K562 (cell line): Measurements from ENCODE around the gene SLC25A48. TPM values are rescaled to one million over a fixed set of nuclear protein-coding genes. Genes with fewer than 3 reads are reported as not detected.

Experiments used
- ATAC-seq: fragments of 200-7000 bp; cut with Tn5 transposase; 3 replicates; pipeline ENCODE4 v1.9.1; 2020; ENCODE audit warnings: moderate library complexity
- BruUV-seq: library from RNA; stranded (reverse); fragments of 400-500 nt; replicated peaks from 2 replicates; lab custom pipeline; 2021; lab: Mats Ljungman, UMichigan
- CTCF ChIA-PET: fragments of 300-600 bp; formaldehyde crosslinking; extraction: SDS; loops from one replicate; lab custom pipeline; 2021; ENCODE audit warnings: low intra/inter-chr PET ratio; lab: Yijun Ruan, JAX
- POLR2A ChIA-PET: fragments of 300-600, 350-650 bp; sonication (Branson Sonifier 250); formaldehyde crosslinking; extraction: SDS; loops from one replicate; lab custom pipeline; 2021; ENCODE audit warnings: antibody characterized with exemption, inconsistent platforms; lab: Yijun Ruan, JAX
- DNase-seq, 4 experiments: peaks; one replicate each; pipeline versions ENCODE4 v3.0.0 to v3.0.0-alpha.2; 2011 to 2018; ENCODE audit warnings: low spot score in 3 of 4, mixed read lengths in 3 of 4; ENCODE audit errors: extremely low read depth in 1 of 4
- FAIRE-seq: peaks from 2 replicates; lab custom pipeline; 2011; peaks lifted over from hg19 to GRCh38; lab: Jason Lieb, UNC
- H2AFZ ChIP-seq: 2 replicates; pipeline ENCODE4 v1.6.0; 2011; ENCODE audit warnings: low read depth, low read length, control low read depth, inconsistent platforms
- H3K27ac ChIP-seq: fragments of 200-600 bp; 3 replicates; pipeline ENCODE4 v1.8.0; 2011; ENCODE audit warnings: low read depth, mild to moderate bottlenecking, control low read depth, inconsistent platforms, low read length, moderate library complexity, mixed read lengths; ENCODE audit errors: extremely low read depth
- H3K27me3 ChIP-seq, 2 experiments: fragments of 300-600 bp in 1 of 2; 2 replicates in 1 of 2; 3 replicates in 1 of 2; pipeline versions ENCODE4 v1.6.0 to v1.8.0; 2011; ENCODE audit warnings: inconsistent platforms in 2 of 2, low read length in 2 of 2, mild to moderate bottlenecking in 1 of 2, mixed read lengths in 1 of 2, moderate library complexity in 1 of 2; ENCODE audit not compliant: control insufficient read depth in 2 of 2, insufficient read depth in 2 of 2
- H3K36me3 ChIP-seq: fragments of 300-600 bp; 3 replicates; pipeline ENCODE4 v1.8.0; 2011; ENCODE audit warnings: mild to moderate bottlenecking, low read length, inconsistent platforms; ENCODE audit not compliant: control insufficient read depth, insufficient read depth
- H3K4me1 ChIP-seq, 2 experiments: fragments of 200-600 bp in 1 of 2; replicated peaks in 1 of 2; 2 replicates in 1 of 2; 3 replicates in 1 of 2; pipeline versions ENCODE4 v1.5.1 to v1.8.0; 2011; ENCODE audit warnings: inconsistent platforms in 2 of 2, low read length in 2 of 2, mild to moderate bottlenecking in 1 of 2, mixed read lengths in 1 of 2, moderate library complexity in 1 of 2; ENCODE audit not compliant: control insufficient read depth in 2 of 2, insufficient read depth in 2 of 2
- H3K4me2 ChIP-seq: 2 replicates; pipeline ENCODE4 v1.6.1; 2011; ENCODE audit warnings: low read length, control low read depth, inconsistent platforms, mixed read lengths; ENCODE audit not compliant: insufficient read depth
- H3K4me3 ChIP-seq: fragments of 200-600 bp; sonication (generic), shearing (Covaris generic); 2 replicates; pipeline ENCODE4 v1.5.1; 2016; ENCODE audit warnings: control low read depth, inconsistent platforms
- H3K79me2 ChIP-seq: fragments of 200-600 bp; 3 replicates; pipeline ENCODE4 v1.8.0; 2011; ENCODE audit warnings: low read length, inconsistent platforms; ENCODE audit not compliant: control insufficient read depth, insufficient read depth
- H3K9ac ChIP-seq, 2 experiments: 2 replicates each; pipeline versions ENCODE4 v1.6.0 to v1.6.1; 2011; ENCODE audit warnings: low read depth in 2 of 2, low read length in 2 of 2, control low read depth in 1 of 2, inconsistent platforms in 1 of 2, mild to moderate bottlenecking in 1 of 2, mixed read lengths in 1 of 2; ENCODE audit not compliant: insufficient read depth in 1 of 2
- H3K9me1 ChIP-seq: one replicate; pipeline ENCODE4 v1.6.0; 2011; ENCODE audit warnings: inconsistent platforms, mild to moderate bottlenecking, low read length, moderate library complexity; ENCODE audit not compliant: control insufficient read depth, insufficient read depth
- H3K9me3 ChIP-seq: replicated peaks from 2 replicates; pipeline ENCODE4 v1.5.1; 2011; ENCODE audit warnings: low read depth, low read length, inconsistent platforms; ENCODE audit not compliant: control insufficient read depth, insufficient read depth
- H4K20me1 ChIP-seq: replicated peaks from 2 replicates; pipeline ENCODE4 v1.6.1; 2011; ENCODE audit warnings: low read length, inconsistent platforms, mixed read lengths; ENCODE audit not compliant: control insufficient read depth, insufficient read depth
- ASH1L ChIP-seq: fragments of 450-650 bp; IDR thresholded peaks from 2 replicates; pipeline ENCODE4 v1.6.1; 2018; ENCODE audit warnings: borderline replicate concordance, mild to moderate bottlenecking, low read depth; ENCODE audit not compliant: partially characterized antibody
- CEBPB ChIP-seq: fragments of 450-650 bp; IDR thresholded peaks from 2 replicates; pipeline ENCODE4 v1.6.1; 2016; ENCODE audit warnings: missing genetic modification characterization, missing compliant biosample characterization
- CEBPG ChIP-seq, 3 experiments: fragments of 200-800 bp in 1 of 3; sonication (Bioruptor generic) in 1 of 3; sonication (generic) in 1 of 3; formaldehyde crosslinking in 1 of 3; IDR thresholded peaks in 2 of 3; conservative IDR thresholded peaks in 1 of 3; 2 replicates each; pipeline versions ENCODE4 v1.6.1 to v1.8.0; 2016 to 2022; ENCODE audit warnings: missing compliant biosample characterization in 2 of 3, missing genetic modification characterization in 2 of 3, mild to moderate bottlenecking in 1 of 3, missing genetic modification reagents in 1 of 3
- EHMT2 ChIP-seq: fragments of 450-650 bp; IDR thresholded peaks from 2 replicates; pipeline ENCODE4 v1.6.1; 2018; ENCODE audit warnings: antibody characterized with exemption
- ETV6 ChIP-seq, 3 experiments: fragments of 150-350 bp in 1 of 3; sonication (generic) in 1 of 3; formaldehyde crosslinking in 1 of 3; IDR thresholded peaks; 2 replicates each; pipeline versions ENCODE4 v1.6.1 to v1.8.0; 2014 to 2022; ENCODE audit warnings: borderline replicate concordance in 2 of 3, low read depth in 2 of 3, antibody characterized with exemption in 1 of 3, low read length in 1 of 3, mild to moderate bottlenecking in 1 of 3, missing genetic modification reagents in 1 of 3
- HBP1 ChIP-seq: fragments of 450-650 bp; formaldehyde crosslinking; IDR thresholded peaks from 2 replicates; pipeline ENCODE4 v1.4.0; 2022; ENCODE audit warnings: missing genetic modification characterization
- JUNB ChIP-seq: fragments of 450-650 bp; formaldehyde crosslinking; conservative IDR thresholded peaks from 2 replicates; pipeline ENCODE4 v1.4.0; 2020; ENCODE audit warnings: mild to moderate bottlenecking
- NELFE ChIP-seq: IDR thresholded peaks from 2 replicates; pipeline ENCODE4 v1.6.1; 2011; ENCODE audit warnings: mild to moderate bottlenecking; ENCODE audit not compliant: insufficient read depth, insufficient read length
- SRF ChIP-seq, 2 experiments: fragments of 250-450, 450-650 bp in 1 of 2; sonication (Bioruptor Pico) in 1 of 2; sonication (generic) in 1 of 2; formaldehyde crosslinking; IDR thresholded peaks; 2 replicates each; pipeline versions ENCODE4 v1.5.0 to v1.5.1; 2020 to 2022; ENCODE audit warnings: mild to moderate bottlenecking in 1 of 2, missing genetic modification reagents in 1 of 2
- TCF7 ChIP-seq: sonication (generic); IDR thresholded peaks from 2 replicates; pipeline ENCODE4 v1.6.1; 2016; ENCODE audit warnings: antibody characterized with exemption, borderline replicate concordance
- ZNF197 ChIP-seq: fragments of 200-800 bp; sonication (Bioruptor generic); IDR thresholded peaks from 2 replicates; pipeline ENCODE4 v1.6.1; 2016; ENCODE audit warnings: low read depth, missing genetic modification characterization, missing compliant biosample characterization
- WGBS: fragments of 100-300 bp; shearing (Covaris generic); methylation state at CpG from one replicate; pipeline ENCODE4 v1.1.6; 2016; ENCODE audit warnings: low coverage, mixed read lengths; ENCODE audit not compliant: insufficient coverage; ENCODE audit errors: missing lambda C conversion rate; 5-methylcytosine and 5-hydroxymethylcytosine counted together
- in situ Hi-C: fragments of 300-500 bp; cut with MboI; formaldehyde crosslinking; loops from 4 replicates; pipeline ENCODE4 v1.15.0; 2018; ENCODE audit warnings: inconsistent platforms, mixed read lengths
- intact Hi-C: fragments of 100-400 bp; cut with micrococcal nuclease; formaldehyde crosslinking; loops from 2 replicates; pipeline ENCODE4 v1.14.2; 2022
- polyA plus RNA-seq, 8 experiments: library from polyadenylated mRNA; depleted of rRNA in 4 of 8; stranded (reverse) in 5 of 8; unstranded in 3 of 8; fragments of >200 nt; fragmentation: Nextera tagmentation in 2 of 8; fragmentation: Illumina TruSeq in 1 of 8; extraction: Ambion mirVana in 2 of 8; extraction: Trizol in 1 of 8; gene quantifications; 2 replicates each; pipeline versions ENCODE4 v1.2.1 to v1.2.3, GENCODE V29; 2011 to 2014; ENCODE audit warnings: inconsistent platforms in 1 of 8, missing spikeins in 1 of 8
- total RNA-seq, 7 experiments: library from RNA; depleted of rRNA in 6 of 7; stranded (reverse); fragments of >200 nt in 6 of 7; fragmentation: Illumina TruSeq in 2 of 7; extraction: Trizol in 2 of 7; gene quantifications; 2 replicates each; pipeline versions ENCODE4 v1.2.1 to v1.2.3, GENCODE V29; 2011 to 2021; ENCODE audit warnings: low replicate concordance in 1 of 7
- TF ChIP-seq, protein P1 (sequence below): fragments of 250-450 bp; sonication (Bioruptor Pico); IDR thresholded peaks from 2 replicates; pipeline ENCODE4 v1.8.0; 2022; ENCODE audit warnings: moderate library complexity, mild to moderate bottlenecking, inconsistent platforms
- TF ChIP-seq, protein P2 (sequence below), 2 experiments: fragments of 450-650 bp in 1 of 2; sonication (generic) in 1 of 2; formaldehyde crosslinking in 1 of 2; IDR thresholded peaks in 1 of 2; conservative IDR thresholded peaks in 1 of 2; 2 replicates each; pipeline versions ENCODE4 v1.6.1 to v1.8.1; 2016 to 2023; ENCODE audit warnings: mild to moderate bottlenecking in 2 of 2, moderate library complexity in 2 of 2, inconsistent platforms in 1 of 2, missing genetic modification reagents in 1 of 2
- TF ChIP-seq, protein P3 (sequence below): IDR thresholded peaks from 3 replicates; pipeline ENCODE4 v1.6.1; 2011; ENCODE audit warnings: borderline replicate concordance, mild to moderate bottlenecking; ENCODE audit not compliant: insufficient read length, insufficient read depth

SLC25A48 gene
- total and polyA plus RNA-seq, 9 of the 15 experiments (the other 6 are each of a cell fraction or from before 2014, with no cell fraction given): 0.08 to 0.35 (median 0.23) TPM; not detected in 1

GRCh38 chr5:135823881-135824280 is 10.6 kb upstream of the SLC25A48 start:
- ChIA-PET CTCF (no interaction called here), POLR2A (no interaction called here)
- Histone ChIP-seq H3K79me2 (no peaks in the 10 kb centered on the region), H3K4me3 (no peak overlapping the region), H3K9me1 (no peaks in the 10 kb centered on the region), H4K20me1 (peaks cover 4% of the 10 kb centered on the region; the same call in 1 of the 2 replicates), H3K27me3 (peaks cover 0 to 29% of the 10 kb centered on the region in 2 experiments; a peak in 2 of 5 replicates), H3K36me3 (no peaks in the 10 kb centered on the region), H3K27ac (no peak overlapping the region), H2AFZ (no peak overlapping the region), H3K9ac (no peak overlapping the region), H3K4me2 (no peak overlapping the region), H3K4me1 (no peaks in the 10 kb centered on the region), H3K9me3 (no peaks in the 10 kb centered on the region)
- intact Hi-C loops: no loop called here
- WGBS: 0% methylated on average over 1 of the region's 1 CpG
- no TSS peak for BruUV-seq
- ATAC-seq (no peak), FAIRE-seq (no peak), DNase-seq (no peak)
- in situ Hi-C loops: no loop called here
- TF ChIP-seq NELFE: no peak
- no peak for TF ChIP-seq TCF7
- no peak for TF ChIP-seq CEBPB (tag)
- no peak for TF ChIP-seq EHMT2
- TF ChIP-seq SRF (CRISPR knock-in tag; IDR thresholded peaks at IDR 0.05): no peak
- TF ChIP-seq, protein P1, sequence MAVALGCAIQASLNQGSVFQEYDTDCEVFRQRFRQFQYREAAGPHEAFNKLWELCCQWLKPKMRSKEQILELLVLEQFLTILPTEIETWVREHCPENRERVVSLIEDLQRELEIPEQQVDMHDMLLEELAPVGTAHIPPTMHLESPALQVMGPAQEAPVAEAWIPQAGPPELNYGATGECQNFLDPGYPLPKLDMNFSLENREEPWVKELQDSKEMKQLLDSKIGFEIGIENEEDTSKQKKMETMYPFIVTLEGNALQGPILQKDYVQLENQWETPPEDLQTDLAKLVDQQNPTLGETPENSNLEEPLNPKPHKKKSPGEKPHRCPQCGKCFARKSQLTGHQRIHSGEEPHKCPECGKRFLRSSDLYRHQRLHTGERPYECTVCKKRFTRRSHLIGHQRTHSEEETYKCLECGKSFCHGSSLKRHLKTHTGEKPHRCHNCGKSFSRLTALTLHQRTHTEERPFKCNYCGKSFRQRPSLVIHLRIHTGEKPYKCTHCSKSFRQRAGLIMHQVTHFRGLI: no peak
- TF ChIP-seq, protein P2, sequence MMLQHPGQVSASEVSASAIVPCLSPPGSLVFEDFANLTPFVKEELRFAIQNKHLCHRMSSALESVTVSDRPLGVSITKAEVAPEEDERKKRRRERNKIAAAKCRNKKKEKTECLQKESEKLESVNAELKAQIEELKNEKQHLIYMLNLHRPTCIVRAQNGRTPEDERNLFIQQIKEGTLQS (IDR thresholded peaks at IDR 0.05): no peak
- TF ChIP-seq, protein P2 (CRISPR knock-in tag; conservative IDR thresholded peaks at IDR 0.05): no peak
- TF ChIP-seq JUNB: no peak
- no peak for TF ChIP-seq HBP1 (CRISPR knock-in tag)
- TF ChIP-seq ZNF197 (CRISPR knock-in tag): no peak
- TF ChIP-seq ASH1L: no peak
- TF ChIP-seq CEBPG (CRISPR knock-in tag; IDR thresholded peaks at IDR 0.05): no peak
- no peak for TF ChIP-seq CEBPG (tag; conservative IDR thresholded peaks at IDR 0.05 in 1 of 2, IDR thresholded peaks at IDR 0.05 in 1 of 2)
- no peak for TF ChIP-seq ETV6 (IDR thresholded peaks at IDR 0.05; ENCODE audit: borderline replicate concordance in 1 of 2, low read depth in 2 of 2, low read length in 1 of 2)
- TF ChIP-seq ETV6 (CRISPR knock-in tag; IDR thresholded peaks at IDR 0.05; ENCODE audit: borderline replicate concordance): no peak
- TF ChIP-seq, protein P3, sequence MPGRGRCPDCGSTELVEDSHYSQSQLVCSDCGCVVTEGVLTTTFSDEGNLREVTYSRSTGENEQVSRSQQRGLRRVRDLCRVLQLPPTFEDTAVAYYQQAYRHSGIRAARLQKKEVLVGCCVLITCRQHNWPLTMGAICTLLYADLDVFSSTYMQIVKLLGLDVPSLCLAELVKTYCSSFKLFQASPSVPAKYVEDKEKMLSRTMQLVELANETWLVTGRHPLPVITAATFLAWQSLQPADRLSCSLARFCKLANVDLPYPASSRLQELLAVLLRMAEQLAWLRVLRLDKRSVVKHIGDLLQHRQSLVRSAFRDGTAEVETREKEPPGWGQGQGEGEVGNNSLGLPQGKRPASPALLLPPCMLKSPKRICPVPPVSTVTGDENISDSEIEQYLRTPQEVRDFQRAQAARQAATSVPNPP: no peak
